AG04450 (cell line): ENCODE data around the gene TMEM107. TPM values are rescaled to one million over a fixed set of nuclear protein-coding genes. Genes with fewer than 3 reads are reported as not detected.

Experiments used
- CTCF ChIA-PET: fragments of 300-600, 350-600 bp; formaldehyde crosslinking; extraction: SDS; loops from one replicate; lab custom pipeline; 2022; ENCODE audit warnings: antibody characterized with exemption, inconsistent platforms; lab: Charles Lee
- POLR2A ChIA-PET: fragments of 350-600 bp; formaldehyde crosslinking; extraction: SDS; loops from one replicate; lab custom pipeline; 2021; ENCODE audit warnings: antibody characterized with exemption, inconsistent platforms; lab: Yijun Ruan, JAX
- DNase-seq: peaks from one replicate; pipeline ENCODE4 v3.0.0-alpha.2; 2011; ENCODE audit warnings: low read depth, low spot score
- H3K27ac ChIP-seq: one replicate; pipeline ENCODE4 v1.5.1; 2012; ENCODE audit warnings: low read depth, low read length, control low read depth
- H3K27me3 ChIP-seq: one replicate; pipeline ENCODE4 v1.6.0; 2012; ENCODE audit warnings: low read length; ENCODE audit not compliant: control insufficient read depth, insufficient read depth
- H3K4me3 ChIP-seq: 2 replicates; pipeline ENCODE4 v1.5.1; 2011; ENCODE audit warnings: mild to moderate bottlenecking, low read depth, low read length, control low read depth
- H3K9me3 ChIP-seq: 2 replicates; pipeline ENCODE4 v1.5.1; 2012; ENCODE audit warnings: low read length; ENCODE audit not compliant: control insufficient read depth, insufficient read depth
- CTCF ChIP-seq: IDR thresholded peaks from 2 replicates; pipeline ENCODE4 v1.5.1; 2011; ENCODE audit warnings: low read depth, low read length, control low read depth, inconsistent platforms
- polyA plus RNA-seq: library from polyadenylated mRNA; depleted of rRNA; stranded (reverse); fragments of >200 nt; gene quantifications from 2 replicates; pipeline ENCODE4 v1.2.3, GENCODE V29; 2011

Gene TMEM107
- polyA plus RNA-seq, 1 experiment, result 9.6 TPM

DNA sequence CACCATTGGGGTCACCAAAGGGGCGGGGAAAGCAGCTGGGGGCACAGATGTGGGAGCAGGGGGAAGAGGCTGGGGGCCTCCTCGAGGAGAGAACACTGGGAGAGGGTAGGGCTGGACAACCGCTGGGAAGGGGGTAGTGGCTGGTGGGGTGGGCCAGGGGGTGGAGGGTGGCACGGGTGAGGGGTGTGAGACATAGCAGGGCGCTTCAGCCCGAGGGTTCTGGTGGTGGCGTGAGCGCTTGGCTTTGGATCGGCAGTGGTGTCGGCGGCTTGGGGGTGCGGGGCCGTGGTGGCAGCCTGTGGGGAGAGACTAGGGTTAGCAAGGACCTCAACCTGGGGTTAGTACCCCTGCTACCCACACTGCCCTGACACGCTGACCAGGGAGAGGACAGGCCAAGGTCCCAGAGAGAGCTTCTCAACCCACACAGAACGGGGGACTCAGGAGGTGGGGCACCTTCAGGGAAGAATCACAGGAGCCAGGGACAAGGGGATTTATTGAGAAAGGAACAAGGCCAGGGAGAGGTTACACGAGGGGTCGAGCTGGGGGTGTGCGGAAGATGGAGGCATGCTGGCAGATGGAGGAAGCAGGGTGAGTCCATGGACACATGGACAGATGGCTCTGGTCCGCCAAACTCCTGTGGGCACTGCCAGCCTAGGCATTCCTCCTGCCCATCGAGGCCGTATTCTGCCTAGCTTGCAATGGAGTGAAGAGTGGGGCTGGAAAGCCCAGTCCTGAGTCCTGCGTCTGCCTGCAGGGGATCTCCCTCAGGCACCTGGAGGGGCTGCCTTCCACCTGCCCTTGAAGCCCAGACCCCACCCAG lies 32.4 kb downstream of the TMEM107 start:
- TF ChIP-seq CTCF, result no peak
- POLR2A ChIA-PET, result no interaction called here
- H3K27me3 ChIP-seq, result no peaks in the 10 kb centered on the region
- no peak for DNase-seq
- H3K4me3 ChIP-seq, result no peak overlapping the region
- CTCF ChIA-PET, result no interaction called here
- no peak overlapping the region for H3K27ac ChIP-seq
- H3K9me3 ChIP-seq, result no peaks in the 10 kb centered on the region; the same call in 1 of the 2 replicates

DNA sequence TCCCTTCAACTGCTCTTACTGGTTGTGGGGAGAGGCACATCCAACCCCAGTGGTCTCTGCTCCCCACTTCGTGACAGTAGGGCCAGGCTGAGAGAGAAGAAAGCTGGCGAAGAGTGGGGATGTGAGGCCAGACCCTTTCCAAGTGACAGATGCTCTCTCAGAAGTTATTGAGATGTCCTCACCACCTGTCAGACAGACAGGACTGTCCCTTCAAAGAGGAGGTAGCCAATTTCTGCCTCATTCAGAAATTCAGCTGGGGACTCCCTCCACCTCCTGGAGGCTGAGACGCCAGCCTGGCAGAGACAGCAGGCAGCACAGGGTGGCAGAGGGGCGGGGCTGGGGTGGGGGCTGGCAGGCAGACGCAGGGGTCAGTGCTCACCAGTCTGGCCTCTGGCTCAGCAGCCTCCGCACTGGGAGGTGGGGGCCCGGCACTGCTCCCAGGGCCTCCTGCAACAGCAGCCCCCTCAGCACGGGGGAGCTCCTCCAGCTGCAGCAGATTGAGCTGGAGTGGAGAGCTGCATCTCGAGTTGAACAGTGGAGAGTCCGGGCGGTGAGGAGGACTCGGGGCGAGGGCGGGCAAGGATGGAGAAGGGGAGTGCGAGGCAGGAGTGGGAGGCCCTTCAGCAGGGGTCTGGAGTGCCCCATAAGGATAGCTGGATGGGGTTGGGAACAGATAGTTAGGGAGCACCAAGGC lies 33.1 kb downstream of the TMEM107 start:
- ChIA-PET CTCF (no interaction called here), POLR2A (interaction anchor here (0.7 kb wide), 1 partner anchor 545 kb away, joined by 4 read pairs; no protein-coding TSS in a partner anchor)
- Histone ChIP-seq H3K4me3 (no peak overlapping the region), H3K9me3 (no peaks in the 10 kb centered on the region; the same call in 1 of the 2 replicates), H3K27ac (no peak overlapping the region), H3K27me3 (no peaks in the 10 kb centered on the region)
- DNase-seq, result no peak
- no peak for TF ChIP-seq CTCF

DNA sequence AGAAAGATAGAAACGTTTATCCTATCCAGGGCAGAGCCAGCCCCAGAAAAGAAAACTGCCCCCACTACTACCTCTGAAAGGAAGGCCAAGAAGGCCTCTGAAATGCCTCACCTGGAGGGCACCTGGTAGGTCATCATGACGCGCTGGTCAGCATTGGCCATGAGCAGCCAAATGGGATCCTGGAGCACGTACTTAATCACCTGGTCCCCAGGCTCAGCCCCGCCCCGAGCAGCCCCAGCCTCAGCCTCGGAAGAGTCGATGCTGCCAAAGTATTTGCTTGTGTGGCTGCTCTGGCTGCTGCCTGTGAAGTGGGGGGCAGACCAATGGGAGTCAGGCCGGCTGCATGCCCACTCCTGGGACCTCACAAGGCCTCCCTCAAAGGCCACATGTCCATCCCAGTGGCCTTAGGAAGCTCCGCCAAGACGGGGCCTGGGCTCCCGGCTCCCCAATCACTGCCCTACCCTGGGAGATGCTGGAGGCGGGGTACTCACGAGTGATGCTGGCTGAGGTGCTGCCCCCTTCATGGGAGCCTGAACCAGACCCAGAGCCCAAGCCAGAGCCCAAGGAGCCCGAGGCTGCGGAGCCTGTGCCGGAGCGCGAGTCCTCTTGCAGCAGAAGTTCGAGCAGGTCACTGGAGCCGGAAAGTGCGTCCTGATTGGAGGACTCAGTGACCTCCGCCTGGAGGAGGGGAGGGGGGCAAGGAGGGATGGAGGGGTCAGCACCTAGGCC lies 33.9 kb downstream of the TMEM107 start:
- no peak for DNase-seq
- POLR2A ChIA-PET, result interaction anchor here (0.7 to 3.7 kb wide), 2 partner anchors 8 to 544 kb away, joined by 4 to 18 read pairs; no protein-coding TSS in a partner anchor
- Histone ChIP-seq H3K9me3 (no peaks in the 10 kb centered on the region; the same call in 1 of the 2 replicates), H3K4me3 (no peak overlapping the region), H3K27ac (no peak overlapping the region), H3K27me3 (no peaks in the 10 kb centered on the region)
- TF ChIP-seq CTCF, result no peak
- CTCF ChIA-PET, result no interaction called here

DNA sequence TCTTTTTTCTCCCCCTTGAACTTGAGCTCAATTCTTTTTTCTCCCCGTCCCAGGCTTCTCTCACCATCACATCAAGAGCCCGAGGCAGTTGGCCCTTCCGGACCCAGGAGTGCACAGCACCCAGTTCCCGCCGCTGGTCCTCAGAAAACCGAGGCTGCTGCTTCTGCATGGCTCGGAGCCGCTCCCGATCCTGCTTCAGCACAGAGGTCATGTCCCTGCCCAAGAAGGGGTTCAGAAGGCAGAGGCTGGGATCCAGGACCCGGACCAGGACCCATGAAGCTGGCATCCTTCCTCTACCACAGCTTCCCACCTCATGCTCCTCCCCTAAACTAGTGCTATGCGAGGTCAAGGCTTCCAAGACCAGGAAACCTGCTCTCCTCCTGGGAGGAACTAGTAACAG lies 34.4 kb downstream of the TMEM107 start:
- Histone ChIP-seq H3K4me3 (no peak overlapping the region), H3K27ac (no peak overlapping the region), H3K27me3 (no peaks in the 10 kb centered on the region), H3K9me3 (no peaks in the 10 kb centered on the region; the same call in 1 of the 2 replicates)
- POLR2A ChIA-PET, result interaction anchor here (0.6 to 3.7 kb wide), 2 partner anchors 9 to 115 kb away, joined by 3 to 18 read pairs; no protein-coding TSS in a partner anchor
- DNase-seq, result no peak
- TF ChIP-seq CTCF, result no peak
- CTCF ChIA-PET, result interaction anchor here (5.2 kb wide), 1 partner anchor 23 kb away, joined by 38 read pairs; the partner anchor contains the start of gene ALOXE3
